Activated gamma-delta T cell treated with anti-CD3 and anti-CD28 coated beads, Interleukin-2, amount 50 U/mL, for 16 hours (primary cell): ENCODE results near the gene MTIF2.
"Not testable (repeated sequence)": the region's sequence is repeated elsewhere in the genome, so short reads cannot be mapped to it uniquely, and the experiment has no call there.

Source experiments
- DNase-seq: peaks from one replicate; pipeline ENCODE4 v3.0.0-alpha.2; 2020; ENCODE audit warnings: low read depth

MTIF2 gene, protein sequence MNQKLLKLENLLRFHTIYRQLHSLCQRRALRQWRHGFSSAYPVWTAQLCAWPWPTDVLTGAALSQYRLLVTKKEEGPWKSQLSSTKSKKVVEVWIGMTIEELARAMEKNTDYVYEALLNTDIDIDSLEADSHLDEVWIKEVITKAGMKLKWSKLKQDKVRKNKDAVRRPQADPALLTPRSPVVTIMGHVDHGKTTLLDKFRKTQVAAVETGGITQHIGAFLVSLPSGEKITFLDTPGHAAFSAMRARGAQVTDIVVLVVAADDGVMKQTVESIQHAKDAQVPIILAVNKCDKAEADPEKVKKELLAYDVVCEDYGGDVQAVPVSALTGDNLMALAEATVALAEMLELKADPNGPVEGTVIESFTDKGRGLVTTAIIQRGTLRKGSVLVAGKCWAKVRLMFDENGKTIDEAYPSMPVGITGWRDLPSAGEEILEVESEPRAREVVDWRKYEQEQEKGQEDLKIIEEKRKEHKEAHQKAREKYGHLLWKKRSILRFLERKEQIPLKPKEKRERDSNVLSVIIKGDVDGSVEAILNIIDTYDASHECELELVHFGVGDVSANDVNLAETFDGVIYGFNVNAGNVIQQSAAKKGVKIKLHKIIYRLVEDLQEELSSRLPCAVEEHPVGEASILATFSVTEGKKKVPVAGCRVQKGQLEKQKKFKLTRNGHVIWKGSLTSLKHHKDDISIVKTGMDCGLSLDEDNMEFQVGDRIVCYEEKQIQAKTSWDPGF

DNA sequence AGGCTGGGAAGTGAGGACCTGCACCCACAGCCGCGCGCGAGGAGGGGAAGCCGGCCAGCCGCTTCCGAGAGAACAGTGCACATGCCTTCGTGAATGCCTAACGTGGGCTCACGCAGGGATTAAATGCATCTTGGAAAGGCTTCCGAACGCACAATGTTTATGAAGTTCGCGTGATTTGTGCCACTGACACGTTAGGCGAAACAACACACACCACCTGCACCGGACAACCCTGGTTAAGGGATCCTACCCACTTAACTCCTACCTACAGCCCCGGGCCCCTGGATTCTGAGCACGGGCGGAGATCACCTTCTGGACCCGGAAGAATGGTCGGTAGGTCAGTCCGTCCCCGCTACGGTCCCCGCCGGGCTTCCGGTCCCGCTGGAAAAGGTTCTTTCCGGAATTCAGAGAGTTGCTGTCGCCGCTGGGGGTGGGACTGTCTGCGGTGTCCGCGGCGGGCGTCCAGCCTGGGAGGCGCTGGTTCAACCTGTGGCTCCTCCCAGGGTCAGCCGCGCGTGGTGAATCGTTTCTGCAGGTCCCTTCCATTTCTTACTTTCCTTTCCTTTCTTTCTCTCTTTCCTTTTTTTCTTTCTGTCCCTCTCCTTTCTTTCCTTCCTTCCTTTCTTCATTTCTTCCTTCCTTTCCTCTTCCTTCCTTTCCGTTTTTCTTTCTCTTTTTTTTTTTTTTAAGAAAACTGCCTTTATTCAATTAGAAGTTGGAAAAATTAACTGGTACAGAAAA, at the start of gene MTIF2:
Gene MTIF2 (minus strand): TSS at position 325 of the 738 bp plus-strand sequence. CDS start 5,373 bp downstream, outside the sequence.
- DNase-seq: peak; percentile 86

DNA sequence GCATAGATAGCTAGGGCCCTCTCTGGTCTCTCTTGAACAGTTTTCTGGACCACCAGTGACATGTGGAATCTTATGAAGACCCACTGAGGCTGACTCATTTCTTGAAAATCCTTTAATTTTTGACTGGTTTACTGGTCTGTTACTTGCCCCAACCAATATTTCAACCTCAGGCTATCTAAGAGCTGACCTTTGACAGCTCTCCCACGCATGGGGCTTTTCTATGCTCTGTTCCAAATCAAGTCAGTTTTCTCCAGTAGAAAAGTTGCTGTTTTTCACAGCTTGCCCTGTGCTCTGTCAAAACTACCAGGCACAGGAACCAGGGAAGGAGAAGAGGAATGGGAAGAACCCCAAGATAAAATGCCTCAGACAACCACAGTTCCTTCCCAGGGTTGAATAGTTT, 46.0 kb upstream of the MTIF2 start:
- DNase-seq: no peak

DNA sequence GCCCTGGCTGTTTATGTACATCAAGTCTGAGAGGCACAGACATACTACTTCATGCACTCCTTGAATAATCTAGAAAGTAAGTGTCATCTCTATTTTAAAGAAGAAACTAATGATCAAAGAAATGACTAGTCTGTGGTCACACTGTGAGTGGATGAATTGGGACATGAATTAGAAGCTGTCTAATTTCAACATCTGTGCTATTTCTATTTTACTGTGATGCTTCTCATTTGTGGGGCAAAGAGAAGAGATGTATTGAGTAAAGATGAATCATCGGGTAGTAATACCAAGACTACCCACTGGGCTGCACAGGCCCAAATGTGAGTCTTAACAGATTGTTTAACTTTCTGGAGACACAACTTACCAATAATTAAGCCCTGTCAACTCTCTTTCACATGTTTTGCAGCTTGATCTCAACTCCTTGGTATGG, 42.4 kb upstream of the MTIF2 start:
- DNase-seq: no peak

DNA sequence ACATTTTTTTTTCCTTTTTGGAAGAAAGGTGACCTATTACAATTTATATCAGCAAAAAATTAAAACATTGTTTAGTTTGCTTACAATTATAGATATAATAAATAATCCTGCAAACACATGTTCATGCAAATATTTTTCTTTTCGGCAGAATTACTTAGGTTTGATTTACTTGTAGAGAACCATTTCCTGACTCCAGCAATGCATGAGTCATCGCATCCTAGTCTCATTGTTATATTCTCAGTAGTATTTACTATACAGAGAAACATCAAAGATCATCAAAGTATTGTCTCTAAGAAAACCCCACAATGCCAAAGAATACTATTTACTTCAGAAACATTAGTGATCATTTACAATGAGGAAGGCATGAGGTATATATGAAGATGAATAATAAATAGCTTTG, 40.4 kb upstream of the MTIF2 start:
- DNase-seq: no peak

DNA sequence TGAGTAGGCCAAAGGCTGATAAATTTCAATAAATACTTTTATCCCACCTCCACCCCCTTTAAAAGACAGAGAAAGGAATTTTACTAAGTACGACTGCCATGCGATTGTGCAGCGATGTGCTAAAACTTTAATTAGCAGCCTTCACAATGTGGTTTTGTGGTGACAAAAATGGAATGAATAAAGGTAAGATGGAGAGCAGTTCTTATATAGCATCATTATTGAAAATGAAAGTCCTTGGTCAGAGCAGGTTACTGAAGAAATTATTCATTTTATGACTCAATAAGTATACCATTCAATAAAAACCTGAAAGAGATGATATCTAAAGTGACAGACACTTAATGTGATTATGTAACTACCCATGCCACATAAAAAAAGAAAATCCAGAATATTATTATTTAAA, 33.2 kb upstream of the MTIF2 start:
- DNase-seq: no peak

DNA sequence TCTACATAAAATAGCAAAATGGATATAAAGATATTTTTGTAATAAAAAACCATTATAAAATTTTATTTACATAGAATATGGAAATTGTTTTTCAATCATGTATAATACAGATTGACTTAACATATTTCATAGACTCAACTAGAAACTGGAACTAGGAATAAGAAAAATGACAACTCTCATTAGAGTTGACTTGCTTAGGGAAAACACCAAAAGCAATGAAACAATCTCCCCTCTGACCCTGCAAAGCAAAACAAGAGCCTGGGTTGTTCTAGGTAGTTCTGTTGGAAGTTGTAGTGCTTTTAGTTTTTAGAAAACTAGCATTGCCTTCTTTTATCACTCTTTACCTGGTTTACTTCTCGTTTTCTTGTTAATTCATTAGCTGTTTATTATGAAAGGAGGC, 32.2 kb upstream of the MTIF2 start:
- DNase-seq: no peak

DNA sequence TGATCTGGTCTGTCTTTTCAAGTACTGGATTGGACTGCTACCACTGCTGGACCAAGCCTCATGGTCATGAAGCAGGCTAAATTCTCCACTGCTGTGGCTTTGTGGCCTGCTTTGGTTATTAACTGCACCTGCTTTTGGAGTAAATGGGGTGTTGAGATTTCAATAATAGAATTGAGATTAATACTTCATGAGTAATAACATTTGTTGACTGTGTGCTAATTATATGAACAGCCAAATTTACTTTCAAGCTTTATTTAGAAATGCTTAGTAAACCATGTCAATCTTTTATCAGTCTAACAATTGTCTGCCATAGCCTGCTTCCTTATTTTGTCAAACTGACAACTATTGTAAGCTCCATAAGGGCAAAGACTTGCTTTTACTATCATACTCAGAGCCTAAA, 27.4 kb upstream of the MTIF2 start:
- no peak for DNase-seq

DNA sequence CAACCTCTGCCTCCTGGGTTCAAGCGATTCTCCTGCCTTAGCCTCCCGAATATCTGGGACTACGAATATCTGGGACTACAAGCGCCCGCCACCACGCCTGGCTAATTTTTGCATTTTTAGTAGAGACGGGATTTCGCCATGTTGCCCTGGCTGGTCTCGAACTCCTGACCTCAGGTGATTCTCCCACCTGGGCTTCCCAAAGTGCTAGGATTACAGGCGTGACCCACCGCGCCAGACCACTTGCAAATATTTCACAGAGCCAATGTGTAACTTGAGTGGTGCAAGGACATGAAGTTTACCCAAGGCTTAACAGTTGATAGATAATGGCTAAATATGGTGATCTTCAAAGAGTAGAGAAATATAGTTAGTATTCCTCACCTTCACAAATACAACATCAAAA, 14.1 kb upstream of the MTIF2 start:
- DNase-seq: no peak

DNA sequence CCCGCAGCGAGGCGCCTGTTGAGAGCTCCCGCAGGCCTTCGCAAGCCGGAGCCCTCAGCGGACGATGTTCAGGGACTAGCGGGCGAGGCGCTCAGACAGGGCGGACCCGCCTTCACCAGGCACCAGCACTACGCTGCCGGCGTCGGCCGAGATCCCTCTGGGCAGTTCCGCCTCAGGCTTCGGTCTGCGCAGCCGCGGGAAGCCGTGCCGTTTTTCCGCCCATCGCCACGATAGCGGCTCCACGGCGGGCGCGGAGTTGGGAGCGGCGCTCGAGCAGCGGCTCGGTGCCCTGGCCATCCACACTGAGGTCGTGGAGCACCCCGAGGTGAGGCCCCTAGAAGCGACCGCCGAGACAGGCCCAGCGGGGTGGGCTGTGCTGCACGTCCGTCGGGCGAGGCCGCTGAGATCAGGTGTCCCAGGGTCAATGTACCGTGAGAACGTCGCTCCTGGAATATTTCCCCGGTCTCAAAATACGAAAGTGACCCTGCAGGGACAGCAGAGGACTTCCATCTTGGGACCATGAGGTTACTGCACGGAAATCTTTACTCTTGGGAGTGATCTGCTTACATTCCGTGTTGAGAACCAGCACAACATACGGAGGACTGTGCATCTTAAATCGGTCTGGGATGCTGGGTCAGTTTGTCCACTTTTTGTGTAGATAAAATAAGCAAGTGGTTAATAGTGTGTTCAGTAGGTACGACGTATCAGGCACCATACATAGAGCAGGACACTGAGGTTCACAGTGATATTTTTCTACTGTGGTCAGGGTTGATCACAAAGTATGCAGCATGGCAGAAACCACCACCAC, 13.3 kb upstream of the MTIF2 start:
- peak; percentile 81 for DNase-seq

DNA sequence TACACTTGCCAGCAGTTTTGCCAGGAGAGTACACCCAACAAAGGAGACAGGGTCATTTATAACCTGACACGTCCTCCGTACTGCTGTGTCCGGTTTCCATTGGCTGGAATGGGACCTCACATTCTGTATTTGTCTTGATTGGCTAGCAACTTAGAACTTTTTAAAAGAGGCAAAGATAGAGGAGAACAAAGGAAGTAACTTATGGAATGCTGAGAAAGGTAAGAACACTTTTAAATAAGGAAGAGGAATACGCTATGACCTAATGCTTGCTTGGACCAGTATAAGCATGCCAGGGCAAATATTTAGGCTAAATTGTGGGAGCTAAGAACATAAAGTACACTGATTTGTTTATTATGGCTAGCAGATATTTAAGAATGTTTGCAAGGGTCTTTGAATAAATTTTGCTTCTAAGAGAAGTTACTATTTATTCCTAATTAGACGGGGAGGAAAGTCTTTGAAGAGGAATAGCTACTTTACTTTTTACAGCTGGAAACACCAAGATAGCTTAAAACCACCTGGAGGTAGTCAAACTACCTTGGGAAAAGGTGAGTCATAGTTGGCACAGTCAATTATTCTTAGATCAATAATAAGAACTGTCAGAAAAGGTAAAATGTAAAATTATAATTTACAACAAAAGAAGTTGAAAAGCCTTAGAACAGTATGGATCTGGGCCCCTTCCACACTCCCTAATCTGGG, 12.0 kb upstream of the MTIF2 start:
- DNase-seq: not testable (repeated sequence)

DNA sequence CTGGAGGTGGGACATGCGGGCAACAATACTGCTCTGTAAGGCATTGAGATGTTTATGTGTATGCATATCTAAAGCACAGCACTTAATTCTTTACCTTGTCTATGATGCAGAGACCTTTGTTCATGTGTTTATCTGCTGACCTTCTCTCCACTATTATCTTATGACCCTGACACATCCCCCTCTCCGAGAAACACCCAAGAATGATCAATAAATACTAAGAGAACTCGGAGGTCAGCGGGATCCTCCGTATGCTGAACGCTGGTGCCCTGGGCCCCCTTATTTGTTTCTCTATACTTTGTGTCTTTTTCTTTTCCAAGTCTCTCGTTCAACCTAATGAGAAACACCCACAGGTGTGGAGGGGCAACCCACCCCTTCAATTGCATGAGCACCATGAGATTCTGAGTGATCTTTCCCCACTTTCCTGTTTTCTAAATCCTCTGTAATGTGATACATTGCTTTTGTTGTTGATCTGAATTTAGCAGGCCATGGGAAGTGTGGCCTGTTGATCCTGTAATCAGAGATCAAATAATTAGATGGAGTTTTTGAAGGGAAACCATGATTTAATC, 10.9 kb upstream of the MTIF2 start:
- DNase-seq: not testable (repeated sequence)

DNA sequence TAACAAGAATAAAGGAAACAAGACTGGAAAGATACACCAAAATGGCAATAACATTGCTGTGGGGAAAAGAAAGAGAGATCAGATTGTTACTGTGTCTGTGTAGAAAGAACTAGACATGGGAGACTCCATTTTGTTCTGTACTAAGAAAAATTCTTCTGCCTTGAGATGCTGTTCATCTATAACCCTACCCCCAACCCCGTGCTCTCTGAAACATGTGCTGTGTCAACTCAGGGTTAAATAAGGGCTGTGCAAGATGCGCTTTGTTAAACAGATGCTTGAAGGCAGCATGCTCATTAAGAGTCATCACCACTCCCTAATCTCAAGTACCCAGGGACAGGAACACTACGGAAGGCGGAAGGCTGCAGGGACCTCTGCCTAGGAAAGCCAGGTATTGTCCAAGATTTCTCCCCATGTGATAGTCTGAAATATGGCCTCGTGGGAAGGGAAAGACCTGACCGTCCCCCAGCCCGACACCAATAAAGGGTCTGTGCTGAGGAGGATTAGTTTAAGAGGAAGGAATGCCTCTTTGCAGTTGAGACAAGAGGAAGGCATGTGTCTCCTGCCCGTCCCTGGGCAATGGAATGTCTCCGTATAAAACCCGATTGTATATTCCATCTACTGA, 10.3 kb upstream of the MTIF2 start:
- DNase-seq: not testable (repeated sequence)

DNA sequence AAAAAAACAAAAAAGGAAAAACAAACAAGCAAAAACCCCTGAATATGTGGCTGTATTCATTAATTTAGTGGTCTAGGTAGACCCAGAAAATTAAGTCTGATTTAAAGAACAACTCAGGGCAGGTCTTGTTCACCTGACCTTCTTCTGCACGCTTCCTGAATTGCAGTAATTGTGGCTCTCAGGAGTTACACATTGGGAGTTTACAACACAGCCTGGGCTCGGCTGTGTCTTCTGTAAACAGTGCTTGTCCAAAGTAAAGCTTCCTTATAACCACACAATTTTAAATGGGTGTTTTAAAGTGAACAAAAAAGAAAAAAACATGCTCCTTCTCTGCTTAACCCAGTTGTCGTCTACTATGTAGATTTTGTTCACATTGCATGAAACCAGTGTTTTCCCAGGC, 8.3 kb upstream of the MTIF2 start:
- DNase-seq: no peak

DNA sequence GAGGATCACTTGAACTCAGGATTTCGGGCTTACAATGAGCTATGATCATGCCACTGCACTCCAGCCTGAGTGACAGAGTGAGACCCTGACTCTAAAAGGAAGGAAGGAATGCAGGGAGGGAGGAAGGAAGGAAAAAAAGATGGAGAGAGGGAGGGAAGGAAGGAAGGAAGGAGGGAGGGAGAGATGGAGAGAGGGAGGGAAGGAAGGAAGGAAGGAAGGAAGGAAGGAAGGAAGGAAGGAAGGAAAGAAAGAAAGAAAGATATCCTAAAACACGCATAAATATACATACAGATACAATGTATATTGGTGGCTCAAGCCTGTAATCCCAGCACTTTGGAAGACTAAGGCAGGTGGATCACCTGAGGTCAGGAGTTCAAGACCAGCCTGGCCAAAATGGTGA, 5.3 kb upstream of the MTIF2 start:
- DNase-seq: not testable (repeated sequence)

DNA sequence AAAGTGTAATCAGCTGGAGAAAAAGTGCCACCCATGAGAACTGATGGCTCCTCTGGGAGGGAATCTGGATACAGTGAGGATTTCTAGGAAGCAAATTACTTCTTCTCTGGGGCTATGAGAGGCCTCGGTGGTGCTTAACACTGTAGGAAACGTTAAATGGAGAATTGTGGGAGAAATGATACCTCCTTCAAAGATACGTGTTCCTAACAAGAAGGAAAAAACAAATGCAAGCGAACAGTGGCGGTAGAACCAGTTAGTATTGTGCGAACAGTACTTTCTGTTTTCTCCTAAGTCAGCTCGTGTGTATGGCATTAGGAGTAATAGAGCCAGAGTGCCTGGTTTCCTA, 587 bp upstream of the MTIF2 start:
- DNase-seq: no peak

DNA sequence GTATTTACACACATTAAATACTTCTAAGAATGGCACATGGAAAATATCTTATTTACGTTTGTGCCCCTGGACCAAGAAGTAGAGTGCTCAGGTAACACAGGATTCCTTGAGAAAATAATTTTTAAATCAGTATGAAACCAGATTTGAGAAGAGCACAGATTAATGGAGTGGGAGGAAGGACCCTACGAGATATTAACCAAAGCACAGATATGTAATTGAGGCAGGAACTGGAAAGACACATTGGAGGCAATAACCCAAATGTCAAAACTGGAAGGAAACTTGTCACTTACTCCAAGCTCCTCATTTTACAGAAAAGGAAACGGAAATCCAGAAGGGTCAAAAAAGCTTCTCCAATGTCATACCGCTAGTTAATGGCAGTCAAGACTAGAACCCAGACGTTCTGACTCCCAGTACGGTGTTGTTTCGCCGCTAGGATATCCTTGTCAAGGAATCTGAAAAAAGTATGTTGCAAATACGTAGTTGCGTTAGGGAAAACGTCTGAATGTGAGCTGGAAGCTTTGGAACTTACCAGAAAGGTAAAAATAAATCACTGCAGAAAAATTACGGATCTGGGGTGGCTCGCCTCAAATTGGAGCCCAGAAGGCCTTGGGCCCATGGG, 634 bp downstream of the MTIF2 start:
- DNase-seq: no peak

DNA sequence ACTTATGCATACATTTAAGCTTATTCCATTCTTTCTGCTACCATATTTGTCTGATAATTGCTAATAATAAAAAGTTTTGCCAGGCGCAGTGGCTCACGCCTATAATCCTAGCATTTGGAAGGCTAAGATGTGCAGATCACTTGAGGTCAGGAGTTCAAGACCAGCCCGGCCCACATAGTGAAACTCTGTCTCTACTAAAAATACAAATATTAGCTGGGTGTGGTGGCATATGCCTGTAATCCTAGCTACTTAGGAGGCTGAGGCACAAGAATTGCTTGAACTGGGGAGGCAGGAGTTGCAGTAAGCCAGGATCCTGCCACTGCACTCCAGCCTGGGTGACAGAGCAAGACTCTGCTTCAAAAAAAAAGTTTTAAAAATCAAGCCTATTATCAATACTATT, 9.4 kb downstream of the MTIF2 start:
- not testable (repeated sequence) for DNase-seq

DNA sequence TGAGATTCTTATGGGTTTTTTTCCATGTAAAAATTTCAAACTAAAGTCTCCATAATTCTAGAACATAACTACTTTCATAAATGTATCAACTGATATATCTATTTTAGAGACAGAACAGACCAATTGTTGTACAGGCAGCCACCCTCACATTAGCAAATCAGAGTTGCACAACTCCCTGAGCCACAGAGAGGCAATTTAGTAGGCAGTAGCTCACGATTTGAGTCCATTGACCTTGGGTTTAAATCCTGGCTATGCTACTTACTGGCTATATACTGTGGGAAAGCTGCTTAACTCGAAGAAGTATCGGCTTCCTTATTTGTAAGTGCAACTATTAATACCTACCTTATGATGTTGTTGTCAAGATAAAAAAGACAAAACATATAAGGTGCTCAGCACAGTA, 16.2 kb downstream of the MTIF2 start:
- no peak for DNase-seq

DNA sequence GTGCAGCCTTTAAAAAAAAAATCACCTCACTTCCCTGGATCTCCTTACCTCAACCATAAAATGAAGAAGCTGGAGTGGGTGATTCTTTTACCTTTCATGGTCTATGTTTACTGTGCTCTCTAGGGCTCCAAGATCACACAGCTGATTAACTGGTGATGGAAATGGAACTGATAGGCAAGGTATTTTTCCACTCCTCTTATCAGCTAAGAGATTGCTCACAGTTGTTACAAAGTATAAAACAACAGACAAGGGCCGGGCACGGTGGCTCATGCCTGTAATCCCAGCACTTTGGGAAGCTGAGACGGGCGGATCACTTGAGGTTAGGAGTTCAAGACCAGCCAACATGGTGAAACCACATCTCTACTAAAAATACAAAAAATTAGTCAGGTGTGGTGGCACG, 22.0 kb downstream of the MTIF2 start:
- DNase-seq: no peak

DNA sequence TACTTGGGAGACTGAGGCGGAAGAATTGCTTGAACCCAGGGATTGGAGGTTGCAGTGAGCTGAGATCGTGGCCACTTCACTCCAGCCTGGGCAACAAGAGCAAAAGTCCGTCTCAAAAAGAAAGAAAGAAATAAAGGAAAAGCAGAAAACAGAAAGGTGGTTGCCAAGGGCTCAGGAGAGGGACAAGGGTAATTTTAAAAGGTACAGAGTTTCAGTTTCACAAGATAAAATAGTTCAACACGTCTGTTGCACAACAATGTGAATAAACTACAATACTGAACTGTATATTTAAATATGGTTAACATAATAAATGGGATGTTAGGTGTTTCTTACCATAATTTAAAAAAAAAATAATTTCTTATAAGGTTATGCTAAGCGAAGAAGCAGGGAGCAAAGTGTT, 23.6 kb downstream of the MTIF2 start:
- DNase-seq: no peak
